GM19467 (cell line): ENCODE results near the gene FANCG.

Experiments
- ATAC-seq: cut with Tn5 transposase; IDR thresholded peaks from one replicate; pipeline ENCODE4 v1.9.1; 2021; ENCODE audit warnings: mild to moderate bottlenecking, moderate library complexity; ENCODE audit not compliant: unreplicated experiment

Gene FANCG

GRCh38 chr9:35067056-35067455 is 12.7 kb downstream of the FANCG start:
- ATAC-seq, result no peak

GRCh38 chr9:35060548-35061207 is 19.1 kb downstream of the FANCG start:
- no peak for ATAC-seq

DNA sequence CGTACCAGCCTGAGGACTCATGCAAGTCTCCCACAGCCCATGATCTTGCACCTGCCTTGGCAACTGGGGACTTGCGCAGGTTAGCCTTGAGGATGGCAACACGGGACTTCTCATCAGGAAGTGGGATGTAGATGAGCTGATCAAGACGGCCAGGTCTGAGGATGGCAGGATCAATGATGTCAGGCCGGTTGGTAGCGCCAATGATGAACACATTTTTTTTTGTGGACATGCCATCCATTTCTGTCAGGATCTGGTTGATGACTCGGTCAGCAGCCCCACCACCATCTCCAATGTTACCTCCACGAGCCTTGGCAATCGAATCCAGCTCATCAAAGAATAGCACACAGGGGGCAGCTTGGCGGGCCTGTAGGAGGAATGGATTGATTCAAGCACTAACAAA is 20.3 kb downstream of the FANCG start:
- ATAC-seq, result no peak

GRCh38 chr9:35057271-35057620 is 22.5 kb downstream of the FANCG start:
- no peak for ATAC-seq

DNA sequence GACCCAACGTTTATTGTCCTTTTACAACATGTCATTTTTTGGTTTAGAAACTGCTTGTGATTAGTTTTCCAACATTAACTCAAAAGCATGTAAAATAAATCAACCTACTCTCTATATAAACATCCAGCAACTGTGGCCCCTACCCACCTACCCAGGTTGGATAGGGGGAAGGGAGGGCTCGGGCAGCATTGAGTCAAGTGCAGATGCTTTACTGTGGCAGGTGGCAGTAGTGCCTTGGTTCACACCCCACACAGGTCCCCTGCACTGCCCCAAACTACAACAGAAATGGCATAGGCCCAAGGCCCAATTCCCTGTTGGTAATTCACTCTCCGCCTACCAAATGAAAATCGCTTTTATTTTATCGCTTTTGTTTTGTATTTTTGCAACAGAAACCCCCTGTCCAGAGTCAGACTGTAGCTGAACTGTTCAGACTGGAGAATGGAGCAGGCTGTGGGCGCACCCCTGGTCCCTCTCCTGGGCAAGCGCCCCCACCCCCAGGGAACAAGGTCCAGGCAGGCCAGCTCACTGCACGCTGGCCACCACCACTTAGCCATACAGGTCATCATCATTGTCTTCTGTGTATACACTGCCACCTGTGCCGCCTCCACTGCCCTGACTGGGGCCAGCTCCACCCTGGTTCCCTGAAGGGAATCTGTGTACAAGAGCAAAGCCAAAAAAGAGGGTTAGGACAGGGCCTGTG is 23.0 kb downstream of the FANCG start:
- no peak for ATAC-seq

DNA sequence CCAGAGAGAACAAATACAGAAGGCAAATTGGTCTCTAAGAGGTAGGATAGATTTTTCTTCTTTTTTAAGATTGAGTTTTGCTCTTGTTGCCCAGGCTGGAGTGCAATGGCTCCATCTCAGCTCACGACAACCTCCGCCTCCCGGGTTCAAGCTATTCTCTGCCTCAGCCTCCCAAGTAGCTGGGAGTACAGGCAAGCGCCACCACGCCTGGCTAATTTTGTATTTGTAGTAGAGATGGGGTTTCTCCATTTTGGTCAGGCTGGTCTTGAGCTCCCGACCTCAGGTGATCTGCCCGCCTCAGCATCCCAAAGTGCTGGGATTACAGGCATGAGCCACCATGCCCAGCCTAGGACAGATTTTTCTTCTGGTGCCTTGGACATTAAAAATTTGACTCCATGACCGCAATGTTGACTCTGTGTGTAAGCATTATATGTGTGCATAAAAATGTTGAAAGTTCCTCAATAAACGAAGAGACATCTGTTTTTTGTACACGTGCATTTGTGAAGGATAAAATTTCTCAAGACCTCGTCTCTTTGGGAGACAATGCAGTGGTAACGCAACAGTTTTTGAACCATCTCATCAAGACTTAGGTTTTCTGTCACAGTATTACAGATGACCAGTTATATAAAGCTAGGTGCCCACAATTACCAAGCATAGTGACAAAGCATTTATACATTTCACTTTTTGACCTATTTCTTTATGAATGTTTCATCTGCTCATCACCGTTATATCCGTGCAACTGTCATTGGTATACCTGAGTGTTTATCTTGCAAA is 24.7 kb downstream of the FANCG start:
- ATAC-seq, result no peak

GRCh38 chr9:35054185-35054835 is 25.4 kb downstream of the FANCG start:
- ATAC-seq, result no peak

DNA sequence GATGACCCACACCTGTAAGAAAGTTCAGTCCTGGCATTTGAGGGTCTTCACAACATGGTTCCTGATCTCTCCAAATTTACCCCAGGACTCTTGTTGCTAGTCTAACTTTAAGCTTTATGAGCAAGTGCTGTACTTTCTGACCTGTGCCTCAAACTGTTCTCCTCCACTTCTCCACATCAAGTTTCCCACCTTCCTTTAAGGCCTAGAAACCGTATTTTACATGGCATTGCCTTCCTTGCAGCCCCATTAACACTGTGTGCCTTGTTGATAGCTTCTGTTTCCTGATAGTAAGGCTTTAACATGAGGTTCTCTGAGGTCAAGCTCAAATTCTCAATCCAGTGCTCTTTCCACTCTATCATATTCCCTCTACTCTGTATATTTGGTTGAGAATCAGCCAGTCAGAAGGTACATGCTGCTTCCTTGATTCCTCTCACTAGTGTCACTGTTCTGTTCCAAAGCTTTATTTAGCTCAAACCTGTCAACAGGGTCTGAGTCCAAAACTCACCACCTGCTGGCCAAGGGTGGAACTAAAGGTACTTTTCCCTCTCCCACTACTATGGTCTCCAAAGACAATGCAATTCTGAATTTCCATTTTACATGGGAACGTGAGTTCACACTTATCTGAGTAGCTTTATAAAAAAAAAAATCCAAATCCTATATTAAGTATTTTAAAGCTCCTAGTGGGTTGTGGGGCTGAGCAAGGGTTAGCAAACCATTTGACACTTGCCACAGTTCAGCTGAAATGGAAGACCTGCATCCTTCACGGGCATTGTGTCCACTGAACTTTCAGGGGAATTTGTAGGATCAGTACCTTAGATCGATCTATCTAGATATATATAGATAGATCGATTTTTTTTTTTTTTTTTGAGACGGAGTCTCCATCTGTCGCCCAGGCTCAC is 28.4 kb downstream of the FANCG start:
- no peak for ATAC-seq

DNA sequence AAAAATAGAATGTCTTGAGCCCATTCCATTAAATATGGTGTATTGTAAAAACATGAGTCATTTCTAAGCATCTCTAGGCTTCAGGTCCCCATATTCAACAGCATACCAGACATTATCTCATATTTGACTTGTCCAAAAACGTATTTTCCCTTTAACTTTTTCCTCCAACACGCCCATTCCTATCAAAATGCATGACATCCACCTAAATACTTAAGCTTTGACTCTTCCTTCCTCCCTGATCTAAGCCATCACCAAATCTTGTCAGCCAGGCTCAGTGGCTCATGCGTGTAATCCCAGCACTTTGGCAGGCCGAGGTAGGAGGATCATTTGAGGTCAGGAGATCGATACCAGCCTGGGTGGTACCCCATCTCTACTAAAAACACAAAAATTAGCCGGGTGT is 31.2 kb downstream of the FANCG start:
- no peak for ATAC-seq

DNA sequence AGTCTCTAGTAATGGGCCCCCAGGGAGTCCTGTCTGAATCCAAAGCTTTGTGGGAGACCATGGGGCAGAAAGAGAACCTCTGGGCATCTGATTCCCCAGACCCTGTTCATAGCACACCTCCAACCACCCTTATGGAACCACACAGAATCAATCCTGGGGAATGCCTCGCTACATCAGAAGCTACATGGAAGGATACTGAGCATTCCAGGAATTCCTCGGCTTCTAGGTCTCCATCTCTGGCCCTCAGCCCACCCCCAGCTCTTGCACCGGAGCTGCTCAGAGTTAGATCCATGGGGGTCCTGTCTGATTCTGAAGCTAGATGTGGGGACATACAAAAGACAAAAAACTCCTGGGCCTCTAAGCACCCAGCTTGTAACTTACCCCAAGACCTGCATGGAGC is 35.7 kb downstream of the FANCG start:
- no peak for ATAC-seq

DNA sequence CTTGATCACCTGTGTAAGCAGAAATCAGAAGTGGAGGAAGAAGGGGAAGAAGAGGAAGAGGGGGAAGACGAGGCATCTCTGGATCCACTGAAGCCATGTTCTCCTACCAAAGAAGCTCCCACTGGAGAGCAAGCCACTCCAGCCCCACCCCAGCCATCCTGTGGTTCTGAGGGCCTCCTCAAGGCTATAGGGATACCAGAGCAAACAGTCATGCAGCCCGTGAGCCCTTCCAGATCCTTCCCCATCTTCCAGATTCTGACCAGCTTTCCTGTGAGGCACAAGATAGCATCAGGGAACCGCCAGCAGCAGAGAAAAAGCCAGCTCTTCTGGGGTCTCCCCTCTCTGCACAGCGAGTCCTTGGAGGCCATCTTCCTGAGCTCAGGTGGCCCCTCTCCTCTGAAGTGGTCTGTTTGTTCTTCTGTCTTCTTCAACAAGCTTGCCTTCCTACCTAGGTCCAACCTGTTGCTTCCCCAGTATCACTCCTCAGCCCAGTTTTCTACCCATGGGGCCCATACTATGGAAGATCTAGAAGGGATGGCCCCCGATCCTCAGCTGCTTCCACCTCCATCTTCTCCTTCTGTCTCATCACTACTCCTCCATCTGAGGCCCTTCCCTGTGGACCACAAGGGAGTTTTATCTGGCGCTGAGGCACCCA is 36.7 kb downstream of the FANCG start:
- ATAC-seq, result no peak

DNA sequence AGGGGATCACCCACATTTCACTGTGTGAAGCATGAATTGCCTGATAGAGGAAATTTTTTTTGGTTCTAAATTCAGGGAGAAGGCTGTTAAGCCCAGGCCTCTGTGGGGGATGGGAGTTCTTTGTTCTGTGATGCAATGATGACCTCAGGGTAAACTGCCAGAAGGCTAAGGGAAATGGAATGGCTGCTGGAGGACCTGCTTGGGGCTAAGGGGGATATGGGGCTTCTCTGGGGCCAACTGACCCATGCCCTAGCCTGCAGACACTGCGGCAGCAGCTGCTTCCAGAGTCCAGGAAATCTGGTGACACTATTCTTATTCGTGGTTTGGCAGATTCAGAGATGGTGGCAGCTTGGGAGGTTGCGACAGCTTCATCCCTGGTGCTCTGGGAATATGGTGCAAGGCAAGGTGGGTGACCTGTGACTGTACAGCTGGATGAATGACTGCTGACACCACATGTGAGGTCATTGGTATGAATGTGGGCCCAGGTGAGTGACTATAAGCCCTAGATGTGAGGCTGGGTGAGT is 37.6 kb downstream of the FANCG start:
- ATAC-seq, result no peak

- ATAC-seq, result no peak
These were observed 43.7 kb downstream of the FANCG start for GRCh38 chr9:35035851-35036701.

DNA sequence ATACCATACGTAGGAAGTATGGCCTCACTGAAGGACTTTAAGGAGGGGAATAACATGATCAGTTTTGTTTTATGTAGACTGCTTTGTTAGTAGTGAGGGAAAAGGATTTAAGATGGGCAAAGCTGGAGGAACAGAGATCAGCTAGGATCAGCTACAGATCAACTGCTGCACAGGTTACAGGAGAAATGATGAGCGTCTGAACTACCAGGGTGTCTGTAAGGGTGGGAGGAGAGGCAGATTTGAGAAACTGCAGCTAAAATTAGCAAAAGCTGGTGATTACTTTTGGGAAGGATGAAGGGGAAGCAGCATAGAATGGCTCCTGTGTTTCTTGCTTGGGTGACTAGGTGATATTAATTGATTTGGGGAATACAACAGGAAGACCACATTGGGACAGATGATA is 46.6 kb downstream of the FANCG start:
- no peak for ATAC-seq

DNA sequence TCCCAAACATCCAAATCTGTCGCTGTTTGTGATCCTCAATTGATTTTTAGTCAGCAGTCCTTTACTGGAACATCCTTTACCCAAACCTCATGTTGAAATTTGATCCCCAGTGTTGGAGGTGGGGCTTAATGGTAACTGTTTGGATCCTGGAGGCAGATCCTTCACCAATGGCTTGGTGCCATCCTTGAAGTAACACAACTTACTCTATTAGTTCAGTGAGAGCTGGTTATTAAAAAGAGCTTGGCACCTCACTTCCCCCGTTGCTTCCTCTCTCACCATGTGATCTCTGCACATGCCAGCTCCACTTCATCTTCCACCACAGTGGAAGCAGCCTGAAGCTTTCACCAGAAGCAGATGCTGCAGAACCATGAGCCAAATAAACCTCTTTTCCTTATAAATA is 49.9 kb downstream of the FANCG start:
- no peak for ATAC-seq

DNA sequence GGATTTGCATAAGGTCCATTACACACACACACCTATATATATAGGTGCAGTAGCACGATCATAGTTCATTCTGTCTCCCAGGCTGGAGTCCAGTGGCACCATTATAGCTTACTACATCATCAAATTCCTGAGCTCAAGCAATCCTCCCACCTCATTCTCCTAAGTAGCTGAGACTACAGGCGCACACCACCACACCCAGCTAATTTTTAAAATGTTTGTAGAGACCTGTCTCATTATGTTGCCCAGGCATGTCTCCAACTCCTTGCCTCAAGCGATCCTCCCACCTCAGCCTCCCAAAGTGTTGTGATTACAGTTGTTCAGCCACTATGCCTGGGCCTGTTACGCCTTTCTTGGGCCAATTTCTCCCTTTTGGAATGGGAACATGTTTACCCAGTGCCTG is 50.5 kb downstream of the FANCG start:
- ATAC-seq, result no peak

DNA sequence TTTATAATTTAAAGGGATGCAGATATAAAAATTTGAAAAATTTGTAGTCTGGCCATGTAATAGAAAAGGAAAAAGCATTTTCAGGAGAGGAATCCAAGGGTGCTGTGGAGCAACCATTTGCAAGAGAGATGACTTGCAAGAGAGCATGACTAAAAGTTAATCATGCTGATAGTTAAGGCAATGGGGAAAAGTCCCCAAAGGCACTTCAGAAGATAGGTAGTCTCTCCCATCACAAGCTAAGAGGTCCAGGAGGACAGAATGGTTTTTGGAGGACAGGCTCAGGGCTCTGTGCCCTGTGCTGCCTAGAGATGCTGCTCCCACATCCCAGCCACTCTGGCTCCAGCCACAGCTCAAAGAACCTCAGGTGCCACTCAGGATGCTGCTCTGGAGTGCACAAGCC is 51.4 kb downstream of the FANCG start:
- ATAC-seq, result no peak

DNA sequence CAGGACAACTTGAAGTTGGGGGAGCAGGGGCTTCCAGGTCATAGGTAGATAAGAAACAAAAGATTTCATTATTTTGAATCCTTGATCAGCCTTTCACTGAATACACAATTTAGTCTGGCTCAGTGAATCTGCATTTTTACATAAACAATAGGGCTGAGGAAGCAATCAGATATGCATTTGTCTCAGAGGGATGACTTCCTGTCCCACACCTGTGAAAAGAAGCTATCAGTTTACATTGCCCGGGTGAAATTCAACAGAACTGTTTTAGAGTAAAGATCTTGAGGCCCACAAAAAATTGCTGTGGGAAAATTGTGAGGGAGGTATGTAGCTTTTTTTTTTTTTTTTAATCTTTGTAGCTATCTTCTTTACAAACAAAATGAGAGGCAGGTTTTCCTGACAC is 51.9 kb downstream of the FANCG start:
- no peak for ATAC-seq

DNA sequence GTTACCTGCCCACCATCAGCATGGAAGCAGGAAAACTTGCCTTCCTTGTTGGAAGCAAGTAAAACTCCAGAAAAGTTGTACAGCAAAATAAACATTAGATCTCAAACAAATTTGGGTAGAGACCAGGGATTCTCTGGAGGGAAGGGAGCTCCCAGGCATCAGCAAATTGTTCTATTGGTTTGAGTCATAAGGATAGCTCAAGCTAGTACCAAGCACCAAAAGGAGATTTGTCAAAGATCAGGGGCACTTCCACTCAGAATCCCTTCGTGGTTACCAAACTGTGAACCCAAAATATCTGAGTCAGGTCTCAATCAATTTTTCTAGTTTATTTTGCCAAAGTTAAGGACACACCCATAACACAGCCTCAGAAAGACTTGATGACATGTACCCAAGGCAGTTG is 52.4 kb downstream of the FANCG start:
- ATAC-seq, result no peak
